GM21447 (cell line): Measurements from ENCODE around the gene NMRK2.
"Not testable (repeated sequence)": the region's sequence is repeated elsewhere in the genome, so short reads cannot be mapped to it uniquely, and the experiment has no call there.

Source experiments
- ATAC-seq: cut with Tn5 transposase; IDR thresholded peaks from one replicate; pipeline ENCODE4 v1.9.1; 2021; ENCODE audit not compliant: unreplicated experiment

NMRK2 gene

GRCh38 chr19:3936506-3937442, 3.9 kb downstream of the NMRK2 start:
- no peak for ATAC-seq

- ATAC-seq, result not testable (repeated sequence)
These were observed 5.6 kb downstream of the NMRK2 start for GRCh38 chr19:3938300-3938950.

GRCh38 chr19:3942790-3943409, 10.0 kb downstream of the NMRK2 start:
- ATAC-seq, result no peak

- no peak for ATAC-seq
These were observed 11.3 kb downstream of the NMRK2 start for GRCh38 chr19:3944018-3944721.

GRCh38 chr19:3945838-3946237, 13.0 kb downstream of the NMRK2 start:
- no peak for ATAC-seq

- not testable (repeated sequence) for ATAC-seq
These were observed 14.6 kb downstream of the NMRK2 start for GRCh38 chr19:3947316-3947933.

GRCh38 chr19:3949294-3949693, 16.4 kb downstream of the NMRK2 start:
- ATAC-seq, result no peak

GRCh38 chr19:3949997-3950859, 17.4 kb downstream of the NMRK2 start:
- no peak for ATAC-seq

- no peak for ATAC-seq
These were observed 18.3 kb downstream of the NMRK2 start for GRCh38 chr19:3950871-3951861.

GRCh38 chr19:3952755-3953276, 19.9 kb downstream of the NMRK2 start:
- not testable (repeated sequence) for ATAC-seq

GRCh38 chr19:3954107-3954506, 21.2 kb downstream of the NMRK2 start:
- no peak for ATAC-seq

GRCh38 chr19:3955276-3955675, 22.4 kb downstream of the NMRK2 start:
- not testable (repeated sequence) for ATAC-seq

- ATAC-seq, result no peak
These were observed 22.8 kb downstream of the NMRK2 start for GRCh38 chr19:3955688-3956087.

- ATAC-seq, result no peak
These were observed 26.2 kb downstream of the NMRK2 start for GRCh38 chr19:3958836-3959765.

- ATAC-seq, result no peak
These were observed 26.9 kb downstream of the NMRK2 start for GRCh38 chr19:3959766-3960131.

- no peak for ATAC-seq
These were observed 28.1 kb downstream of the NMRK2 start for GRCh38 chr19:3961007-3961406.
